Germinal center (tissue), 1 donor: ENCODE measurements around the gene P2RY6.
A peak's percentile ranks its signal among the peaks of the same experiment; 100 is the strongest.

ENCODE experiments used
- DNase-seq: peaks from one replicate; pipeline ENCODE4 v3.0.0; 2012; ENCODE audit warnings: mixed read lengths, low spot score

Gene P2RY6

DNA sequence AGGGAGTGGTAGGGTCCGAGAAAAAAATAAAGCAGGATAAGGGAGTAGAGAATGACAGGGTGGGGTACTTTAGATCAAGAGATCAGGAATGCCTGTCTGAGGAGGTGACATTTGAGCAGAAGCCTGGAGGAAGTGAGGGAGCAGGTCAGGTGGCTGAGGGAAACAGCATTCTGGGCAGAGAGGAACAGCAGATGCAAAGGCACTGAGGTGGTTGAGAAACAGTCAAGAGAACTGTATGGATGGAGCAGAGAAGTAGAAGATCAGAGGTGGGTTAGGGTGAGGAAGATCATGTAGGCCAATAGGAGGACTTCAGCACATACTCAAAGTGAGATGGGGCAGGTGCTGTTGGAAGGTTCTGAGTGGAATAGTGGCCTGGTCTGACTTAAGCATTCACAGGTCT, 44.3 kb downstream of the P2RY6 start:
- no peak for DNase-seq

DNA sequence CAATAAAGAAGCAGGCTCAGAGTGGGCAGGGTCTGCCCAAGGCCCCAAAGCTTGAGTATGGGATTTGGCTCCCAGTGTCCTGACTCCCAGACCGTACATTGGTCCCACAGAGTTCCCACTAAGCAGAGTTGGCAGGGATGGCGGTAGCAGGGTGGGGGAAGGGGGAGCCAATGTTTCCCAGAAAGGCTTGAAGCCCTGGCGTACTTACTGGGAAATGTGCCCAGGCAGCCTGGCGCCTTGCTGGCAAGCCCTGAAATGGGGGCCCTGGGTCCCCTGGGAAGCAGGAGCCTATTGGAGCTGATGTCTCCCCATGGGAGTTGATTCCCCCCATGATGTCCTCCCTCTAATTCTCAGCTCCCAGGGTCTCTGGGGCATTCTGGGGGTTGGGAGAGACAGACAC, 45.2 kb downstream of the P2RY6 start:
- no peak for DNase-seq

DNA sequence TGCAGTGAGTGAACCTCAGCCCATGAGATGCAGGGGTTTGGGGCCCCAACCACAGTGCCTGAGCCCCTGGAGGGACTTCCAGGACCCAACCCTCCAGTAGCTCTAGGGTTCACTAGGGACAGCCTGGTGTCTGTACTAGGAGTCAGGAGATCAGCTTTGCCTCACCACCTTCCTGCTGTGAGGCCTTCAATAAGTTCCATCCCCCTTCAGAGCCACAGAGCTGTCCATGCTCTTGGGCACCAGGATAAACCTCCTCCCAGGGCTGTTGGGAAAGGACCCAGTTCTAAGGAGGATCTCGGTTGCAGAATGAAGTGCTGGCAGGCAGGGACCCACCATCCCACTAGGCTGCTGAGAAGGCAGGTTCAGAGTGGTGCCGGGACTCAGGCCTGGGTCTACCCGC, 45.7 kb downstream of the P2RY6 start:
- DNase-seq, result no peak

DNA sequence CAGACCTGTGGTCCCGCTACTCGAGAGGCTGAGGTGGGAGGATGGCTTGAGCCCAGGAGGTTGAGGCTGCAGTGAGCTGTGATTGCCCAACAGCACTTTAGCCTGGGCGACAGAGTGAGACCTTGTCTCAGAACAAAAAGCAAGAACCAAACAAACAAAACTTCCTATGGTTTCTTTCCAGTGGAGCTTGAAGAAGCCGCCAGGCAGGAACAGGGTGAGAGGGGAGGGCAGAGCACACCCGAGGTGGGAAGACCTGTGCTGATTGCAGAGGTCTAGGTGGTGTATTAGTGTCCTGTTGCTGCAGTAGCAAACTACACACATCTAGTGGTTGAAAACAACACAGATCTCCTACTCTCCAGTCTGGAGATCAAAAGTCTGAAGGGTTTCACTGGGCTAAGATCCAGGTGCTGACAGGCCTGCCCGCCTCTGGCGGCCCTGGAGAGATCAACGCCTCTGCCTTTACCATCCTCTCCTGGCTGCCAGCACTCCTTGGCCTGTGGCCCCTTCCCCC, 46.4 kb downstream of the P2RY6 start:
- no peak for DNase-seq

DNA sequence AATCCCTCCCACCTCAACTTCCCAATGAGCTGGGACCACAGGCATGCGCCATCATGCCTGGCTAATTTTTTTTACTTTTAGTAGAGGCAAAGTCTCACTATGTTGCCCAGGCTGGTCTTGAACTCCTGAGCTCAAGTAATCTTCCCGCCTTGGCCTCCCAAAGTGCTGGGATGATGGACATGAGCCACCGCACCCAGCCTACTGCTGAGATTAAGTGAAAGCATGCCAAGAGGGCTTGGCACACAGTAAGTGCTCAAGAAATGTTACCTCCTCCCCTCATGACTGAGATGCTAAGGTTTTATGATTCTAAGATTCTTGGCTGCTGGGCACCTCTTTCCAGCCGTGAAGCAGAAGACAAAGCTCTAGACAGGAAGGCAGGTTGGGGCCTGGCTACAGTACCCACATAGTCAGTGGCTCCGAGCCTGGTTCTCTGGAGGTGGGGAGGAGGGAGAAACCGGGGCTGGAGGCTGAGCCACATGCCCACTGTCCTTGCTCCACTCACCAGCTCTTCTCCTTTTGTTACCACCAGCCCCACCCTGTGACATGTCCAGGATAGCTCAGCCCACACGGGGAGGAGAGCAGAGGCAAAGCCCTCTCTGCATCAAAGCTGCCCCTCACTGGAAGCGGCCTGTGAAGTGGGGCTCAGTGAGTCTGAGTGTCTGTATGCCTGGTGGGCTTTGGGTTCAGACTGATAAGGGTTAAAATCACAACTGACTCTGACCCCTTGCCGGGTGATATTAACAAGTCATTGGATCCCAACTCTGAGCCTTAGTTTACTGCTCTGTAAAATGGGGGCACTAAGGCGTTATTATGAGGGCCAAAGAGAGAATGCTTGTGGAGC, 48.8 kb downstream of the P2RY6 start:
- DNase-seq, result no peak

DNA sequence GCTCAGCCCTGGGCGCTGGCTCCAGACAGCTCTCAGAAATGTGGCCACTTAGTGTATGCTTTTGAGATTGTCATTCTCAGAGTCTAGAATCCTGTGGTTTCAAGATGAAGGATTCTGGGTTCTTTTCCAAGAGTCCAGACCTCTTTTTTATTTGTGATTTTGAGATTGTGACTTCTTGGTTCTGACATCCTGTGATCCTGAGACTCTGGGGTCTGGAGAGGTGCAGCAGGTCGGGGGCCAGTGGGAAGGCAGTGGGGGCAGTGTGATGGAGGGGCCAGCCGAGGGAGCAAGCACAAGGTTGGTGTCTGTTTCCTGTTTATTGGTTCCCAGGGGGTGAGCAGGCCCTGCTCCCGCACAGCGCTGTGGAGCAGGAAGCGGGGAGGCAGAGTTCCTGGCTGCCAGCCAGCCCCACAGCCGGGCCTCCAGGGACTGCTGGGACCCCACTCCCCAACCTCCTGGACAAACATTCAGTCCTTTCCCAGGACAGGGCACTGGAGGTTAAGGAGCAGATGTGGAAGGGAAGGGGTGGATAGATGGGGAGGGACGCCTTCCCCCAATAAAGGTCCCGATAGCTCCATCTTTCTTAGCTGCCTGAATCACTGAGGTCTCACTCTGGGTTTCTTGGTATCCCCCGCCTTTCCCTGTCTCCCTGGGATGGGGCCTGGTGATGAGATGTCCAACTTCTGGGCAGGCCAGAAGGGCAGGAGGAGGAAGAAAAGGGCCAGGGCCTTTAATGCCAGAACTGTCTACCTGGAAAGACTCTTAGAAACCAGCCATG, 49.7 kb downstream of the P2RY6 start:
- no peak for DNase-seq

DNA sequence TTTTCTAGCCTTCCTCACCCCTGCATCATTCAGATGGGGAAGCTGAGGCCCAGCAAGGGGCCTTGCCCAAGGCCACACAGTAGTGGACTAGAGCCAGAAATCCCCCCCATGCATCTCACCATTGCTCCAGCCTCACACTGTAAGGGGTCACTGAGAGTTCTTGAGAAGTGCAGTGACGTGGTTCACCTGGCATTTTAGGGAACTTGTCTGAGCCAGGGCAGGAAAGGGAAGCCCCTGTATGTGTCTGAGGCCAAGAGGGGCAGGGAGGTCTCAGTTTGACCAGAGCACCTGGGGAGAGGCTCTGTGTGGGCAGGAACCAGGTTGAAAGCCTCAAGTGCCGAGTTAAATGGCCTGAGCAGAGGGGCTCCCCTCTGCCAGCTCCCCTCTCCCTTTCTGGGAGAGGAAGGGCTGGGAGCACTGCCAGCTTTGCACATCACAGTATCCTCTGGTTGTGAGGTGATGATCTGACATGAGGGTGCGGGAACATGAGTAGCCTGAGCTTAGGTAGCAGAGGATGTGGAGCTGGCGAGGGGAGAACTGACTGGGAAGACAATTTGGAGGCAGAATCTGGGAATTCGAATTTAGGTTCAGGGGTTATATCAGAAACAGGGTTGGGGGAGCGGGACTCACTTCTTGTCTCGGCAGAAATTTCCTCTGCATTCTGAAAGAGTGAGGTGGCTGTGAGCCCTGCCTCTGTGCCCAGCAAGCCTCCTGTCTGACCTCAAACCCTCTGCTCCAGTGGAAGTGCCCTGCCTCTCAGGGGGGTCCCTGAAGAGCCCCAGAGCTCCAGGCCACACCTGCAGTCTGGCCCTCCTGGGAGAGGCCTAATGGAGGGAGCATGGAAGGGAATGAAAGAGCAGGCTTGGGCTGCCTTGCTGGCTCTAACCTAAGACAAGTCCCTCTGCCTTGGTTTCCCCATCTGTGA, 50.5 kb downstream of the P2RY6 start:
- DNase-seq, result no peak

DNA sequence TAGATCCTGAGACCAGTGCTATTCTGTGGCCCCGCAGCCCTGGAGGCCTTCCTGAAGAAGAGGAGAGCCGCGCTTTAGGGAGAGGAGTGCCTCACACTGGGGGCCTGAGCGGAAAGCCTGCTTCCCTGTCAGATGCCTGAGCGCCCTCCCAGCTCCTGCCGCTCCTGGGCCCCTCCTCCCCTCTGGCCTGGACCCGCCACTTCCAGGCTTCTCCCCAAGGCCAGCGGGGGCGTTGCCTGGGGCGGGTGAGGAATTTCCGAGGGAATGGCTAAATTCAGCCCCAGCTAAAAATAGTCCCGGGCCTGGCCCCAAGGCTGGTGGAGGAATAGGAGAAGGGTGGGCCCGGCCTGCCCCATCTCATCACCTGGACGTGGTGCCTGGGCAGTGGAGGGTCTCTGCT, 51.3 kb downstream of the P2RY6 start:
- no peak for DNase-seq

DNA sequence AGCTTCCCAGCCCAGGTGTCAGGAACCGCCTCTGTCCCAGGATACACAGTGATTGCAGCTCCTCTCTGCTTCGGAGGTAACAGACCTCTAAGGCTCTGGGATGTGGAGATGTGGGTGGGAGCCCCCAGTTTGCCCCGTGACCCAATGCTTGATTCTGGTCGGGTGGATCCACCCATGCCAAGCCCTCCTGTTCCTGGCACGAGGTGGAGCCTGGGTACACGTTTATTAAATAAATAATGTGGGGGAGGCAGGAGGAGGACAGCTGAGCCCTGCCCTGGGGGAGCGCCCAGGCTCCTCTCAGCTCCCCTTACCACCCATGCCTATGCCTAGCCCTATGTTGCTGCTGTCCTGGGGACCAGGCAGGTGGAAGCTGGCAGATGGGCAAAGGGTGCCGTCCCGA, 52.0 kb downstream of the P2RY6 start:
- DNase-seq, result no peak

DNA sequence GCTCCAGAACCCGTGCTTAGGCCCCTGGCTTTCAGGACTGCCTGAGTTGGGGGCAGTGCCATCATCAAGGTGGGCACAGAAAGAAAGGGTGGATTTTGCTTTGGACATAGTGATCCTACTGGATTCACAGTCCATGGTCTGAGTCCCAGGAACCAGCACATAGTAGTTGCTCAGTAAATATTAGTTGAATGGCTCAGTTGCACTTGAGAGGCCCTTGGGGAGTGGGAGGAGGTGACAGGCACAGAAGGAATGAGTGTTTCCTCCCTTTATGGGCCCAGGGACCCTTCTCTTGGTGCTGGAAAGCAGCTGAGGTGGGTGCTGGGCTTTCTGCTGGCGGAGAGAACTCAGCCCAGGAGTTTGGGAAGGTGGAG, 52.5 kb downstream of the P2RY6 start:
- no peak for DNase-seq

DNA sequence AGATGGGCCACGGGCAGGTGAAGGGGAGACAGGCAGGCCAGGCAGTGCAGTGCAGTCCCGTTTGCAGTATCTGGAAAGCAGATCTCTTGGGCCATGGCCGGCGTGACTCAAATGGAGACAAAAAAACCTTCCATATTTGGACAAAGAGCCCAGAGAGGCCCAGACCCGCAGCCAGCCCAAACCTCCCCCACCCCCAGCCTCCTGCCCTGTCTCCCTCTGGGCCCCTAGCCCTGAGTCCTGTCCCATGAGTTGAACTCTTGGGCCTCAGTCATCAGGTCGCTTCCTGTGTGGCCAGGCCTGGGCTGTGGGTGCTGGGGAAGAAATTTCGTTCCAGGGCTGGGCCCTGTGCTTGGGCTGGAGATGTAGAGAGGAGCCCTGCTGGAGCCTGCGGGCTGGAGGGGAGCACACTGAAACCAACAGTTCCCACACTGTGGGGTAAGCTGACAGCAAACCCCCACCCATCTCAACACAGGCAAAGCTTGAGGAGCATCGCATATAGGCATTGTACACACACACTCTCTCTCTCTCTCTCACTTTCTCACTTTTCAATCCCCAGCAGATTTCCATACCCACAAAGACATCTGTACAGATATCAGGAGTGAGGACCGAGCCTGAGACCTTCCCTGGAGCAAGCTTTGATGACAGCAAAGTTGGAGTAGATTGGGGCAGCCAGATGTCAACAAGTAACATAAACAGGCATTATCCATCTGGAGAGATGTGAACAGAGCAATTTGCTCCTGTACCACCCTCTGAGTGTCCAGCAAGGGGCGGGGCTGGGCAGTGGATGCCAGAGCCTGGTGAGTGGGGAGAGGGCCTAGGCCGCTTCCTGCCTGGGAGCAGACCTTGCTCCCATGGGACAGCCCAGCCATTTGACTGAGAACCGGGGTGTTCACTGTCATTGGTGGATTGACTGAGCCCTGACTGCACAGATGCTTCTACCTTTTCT, 53.2 kb downstream of the P2RY6 start:
- DNase-seq, result peak; percentile 62

DNA sequence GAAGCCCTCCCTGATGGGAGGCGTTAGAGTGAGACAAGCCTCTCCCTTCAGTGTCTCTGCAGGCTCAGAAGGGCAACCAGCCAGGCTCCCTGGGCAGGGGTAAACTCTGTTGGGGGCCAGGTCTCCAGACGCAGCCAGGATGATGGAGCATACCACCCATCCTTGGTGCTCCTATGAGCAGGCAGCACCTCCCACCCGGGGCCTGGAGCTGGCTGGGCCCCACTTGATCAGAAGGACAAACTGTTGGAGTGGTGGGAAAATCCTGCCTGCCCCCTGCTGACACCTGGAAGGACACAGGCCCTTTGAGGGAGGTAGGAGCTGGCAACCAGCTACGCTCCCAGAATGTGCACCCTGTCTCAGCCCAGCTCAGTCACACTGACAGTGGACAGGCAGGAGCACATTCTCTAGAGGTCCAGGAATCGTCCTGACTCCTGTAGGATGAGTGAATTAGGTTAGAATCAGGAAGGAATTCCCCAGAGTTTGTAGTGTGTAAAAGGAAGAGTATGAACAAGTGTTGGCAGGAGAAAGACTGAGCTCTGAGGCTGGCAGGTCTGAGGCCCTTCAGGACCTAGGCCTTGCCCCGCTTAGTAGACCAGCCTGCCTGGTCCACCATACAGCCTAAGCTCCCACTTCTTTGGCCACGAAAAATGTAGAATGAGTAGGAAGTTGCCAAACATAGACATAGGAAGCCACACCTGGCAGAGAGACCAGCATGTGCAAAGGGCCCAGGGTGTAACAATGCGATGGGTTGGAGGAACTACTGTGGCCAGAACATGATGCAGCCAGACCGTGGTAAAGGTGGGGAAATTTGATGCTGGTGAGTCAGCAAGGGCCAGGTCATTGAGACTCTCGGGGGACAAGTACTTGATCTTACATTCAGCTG, 55.0 kb downstream of the P2RY6 start:
- no peak for DNase-seq

DNA sequence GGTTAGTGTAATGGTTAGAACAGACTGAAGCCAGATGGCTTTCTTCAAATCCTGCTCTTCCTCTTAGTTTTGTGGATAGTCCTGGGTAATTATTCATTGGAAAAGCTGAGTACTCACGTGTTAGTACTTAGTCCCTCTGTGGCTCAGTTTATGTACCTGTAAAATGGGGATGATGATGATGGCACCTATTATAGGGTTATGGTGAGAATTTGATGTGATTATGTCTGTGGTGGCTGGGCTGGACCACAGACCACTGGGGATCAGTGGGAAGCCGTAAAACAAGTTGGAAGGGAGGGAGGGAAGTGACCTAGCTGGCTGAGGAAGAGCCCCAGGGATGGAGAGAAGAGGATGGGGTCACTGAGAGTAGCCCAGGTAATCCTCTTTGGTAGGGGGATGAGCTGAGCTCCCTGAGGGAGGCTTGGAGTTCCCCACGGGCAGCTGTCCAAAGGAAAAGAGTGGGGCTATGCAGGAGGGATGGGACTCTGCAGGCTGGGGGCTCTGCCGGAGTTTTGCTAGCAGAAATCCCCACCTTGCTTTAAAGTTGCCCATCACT, 55.8 kb downstream of the P2RY6 start:
- DNase-seq, result no peak

DNA sequence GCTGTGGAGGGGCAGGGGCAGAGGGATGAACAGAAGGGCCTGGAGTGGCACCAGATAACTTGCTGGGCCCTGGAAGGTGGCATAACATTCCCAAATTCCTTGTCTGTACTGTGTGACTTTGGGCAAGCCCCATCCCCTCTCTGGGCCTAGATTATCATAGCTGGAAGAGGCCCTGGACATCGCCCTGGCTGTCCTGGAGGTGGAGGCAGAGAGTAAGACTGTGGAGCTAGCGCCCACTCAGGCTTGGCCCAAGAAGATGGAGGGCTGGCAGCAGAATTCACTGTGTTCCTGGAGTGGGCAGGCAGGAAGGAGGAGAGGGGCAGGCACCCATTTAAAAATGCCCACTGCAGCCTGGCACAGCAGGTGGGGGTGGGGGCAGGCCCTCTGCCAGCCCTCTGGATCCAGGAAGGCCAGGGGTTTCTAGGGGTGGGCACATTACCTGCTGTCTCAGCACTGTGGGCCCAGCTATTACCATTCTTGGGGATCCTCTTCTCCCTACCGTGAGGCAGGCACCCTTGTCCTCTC, 58.5 kb downstream of the P2RY6 start:
- no peak for DNase-seq

DNA sequence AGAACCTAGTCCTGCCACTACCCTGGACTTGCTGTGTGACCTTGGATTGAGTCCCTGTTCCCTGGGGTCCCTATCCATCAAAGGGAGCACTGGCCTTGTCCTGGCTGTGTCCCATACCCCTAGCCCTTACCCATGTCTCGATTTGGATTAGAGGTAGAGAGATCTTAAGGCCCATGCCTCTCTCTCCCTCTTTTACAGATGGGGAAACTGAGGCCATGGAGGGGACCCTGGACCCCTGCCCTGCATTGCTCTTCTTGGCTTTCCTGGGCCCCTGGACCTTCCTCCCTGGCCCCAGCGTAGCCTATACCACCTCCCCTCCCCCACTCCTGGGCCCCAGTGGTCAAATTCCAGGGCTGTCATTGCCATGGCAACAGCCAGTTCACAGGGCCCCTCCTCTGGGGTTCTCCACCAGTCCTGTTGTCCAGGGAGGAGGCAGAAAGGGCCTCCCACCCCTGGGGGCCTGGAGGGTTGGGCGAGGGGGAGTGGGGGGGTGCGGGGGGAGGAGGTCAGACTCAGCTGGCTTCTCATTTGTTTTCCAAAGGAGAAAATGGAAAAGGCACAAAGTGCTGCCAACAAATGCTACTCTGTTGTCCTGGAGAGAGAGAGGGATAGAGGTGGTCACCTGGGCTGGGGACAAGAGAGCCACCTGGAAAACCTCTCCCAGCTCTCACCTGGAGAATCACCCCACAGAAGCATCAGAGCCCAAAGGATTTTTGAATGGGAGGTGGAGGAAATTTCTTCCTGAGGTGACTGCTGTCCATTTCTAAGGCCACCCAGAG, 59.2 kb downstream of the P2RY6 start:
- DNase-seq, result no peak

DNA sequence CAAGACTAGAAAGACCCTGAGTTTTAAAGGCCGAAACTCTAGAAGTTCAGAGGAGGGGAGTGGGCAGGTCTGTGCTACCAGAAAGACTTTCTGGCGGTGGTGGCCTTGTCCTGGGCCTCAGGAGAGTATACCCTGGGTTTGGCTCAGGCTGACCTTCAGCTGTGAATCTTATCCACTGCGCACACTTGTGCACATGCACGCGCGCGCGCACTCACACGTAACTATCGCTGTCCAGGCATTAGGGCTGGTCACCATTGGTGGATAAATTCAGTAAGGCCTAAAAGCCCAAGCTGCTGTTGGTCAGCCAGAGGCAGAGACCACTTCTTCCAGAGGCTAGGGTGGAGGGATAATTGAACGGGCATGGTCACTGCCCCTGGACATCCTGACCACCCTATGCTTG, 61.0 kb downstream of the P2RY6 start:
- DNase-seq, result no peak

DNA sequence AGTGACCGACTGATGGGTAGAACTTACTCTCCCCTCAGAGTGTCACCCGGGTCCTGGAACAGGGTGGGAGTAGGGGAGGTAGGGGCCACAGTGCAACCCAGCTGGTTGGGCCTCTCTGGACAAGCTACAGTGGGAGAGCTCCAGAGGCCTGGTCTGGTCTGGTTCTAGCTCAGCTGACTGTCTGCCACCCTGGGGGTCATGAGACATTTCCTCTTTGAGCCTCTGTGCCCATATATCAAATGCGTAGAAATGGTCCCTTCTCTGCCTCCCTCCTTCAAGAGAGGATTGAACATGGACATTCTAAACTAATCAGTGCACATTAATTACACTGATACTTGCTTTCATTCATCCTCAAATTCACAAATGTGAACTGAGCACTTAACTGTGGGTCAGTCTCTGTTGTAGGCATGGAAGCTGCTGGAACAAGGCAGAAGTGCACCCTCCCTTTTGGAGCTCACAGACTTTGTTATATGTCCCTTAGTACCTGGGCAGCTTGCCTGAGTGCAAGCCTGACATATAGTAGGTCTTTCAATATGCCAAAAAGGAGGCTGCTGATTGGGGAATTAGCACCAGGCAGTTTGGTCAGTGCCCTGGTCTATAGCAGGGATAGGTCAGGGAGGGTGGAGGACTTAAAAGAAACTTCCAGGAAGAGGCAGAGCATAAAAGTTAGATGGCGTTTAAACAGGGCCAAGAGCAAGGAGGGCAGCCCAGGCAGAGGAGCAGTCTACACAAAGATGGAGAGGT, 61.7 kb downstream of the P2RY6 start:
- DNase-seq, result no peak
